Measurements from ENCODE around the gene DEFB118.

Gene DEFB118

GRCh38 chr20:31374346-31374745 is 5.9 kb downstream of the DEFB118 start:
- no peaks in the 10 kb centered on the region for H3K9me2 ChIP-seq (replicated peaks; ENCODE audit: insufficient read depth, low read length)
- H3F3A ChIP-seq (ENCODE audit: insufficient read depth): no peaks in the 10 kb centered on the region
- no peaks in the 10 kb centered on the region for H3K9me3 ChIP-seq (ENCODE audit: insufficient read depth, low read length)
- H3K9ac ChIP-seq (ENCODE audit: low read length): no peak overlapping the region
- no peaks in the 10 kb centered on the region for H3K79me2 ChIP-seq (ENCODE audit: insufficient read depth, low read length)
- TF ChIP-seq CTCF (IDR thresholded peaks at IDR 0.05; ENCODE audit: insufficient read depth, low read length, poor library complexity, severe bottlenecking): no peak
- TF ChIP-seq EZH2phosphoT487 (conservative IDR thresholded peaks at IDR 0.05; ENCODE audit: low read length): no peak
- H3K4me3 ChIP-seq (ENCODE audit: insufficient read depth, low read length, poor library complexity, severe bottlenecking): no peak overlapping the region
- no peak overlapping the region for H2AFZ ChIP-seq (ENCODE audit: low read depth, low read length, severe bottlenecking)
- no peak overlapping the region for H3K27ac ChIP-seq (ENCODE audit: low read depth, low read length)
- no peak overlapping the region for H3K4me2 ChIP-seq (ENCODE audit: low read depth, low read length, poor library complexity, severe bottlenecking)
- H3K36me3 ChIP-seq (ENCODE audit: low read length): no peaks in the 10 kb centered on the region
- H3K27me3 ChIP-seq (ENCODE audit: low read length): no peaks in the 10 kb centered on the region
- H4K20me1 ChIP-seq (ENCODE audit: low read depth, low read length): no peaks in the 10 kb centered on the region

GRCh38 chr20:31390490-31390889 is 22.1 kb downstream of the DEFB118 start, which contains the start of gene DEFB119:
DEFB119 (minus strand) TSS chr20:31390590; CDS start chr20:31390483, 107 bp downstream.
- Histone ChIP-seq H3F3A (ENCODE audit: insufficient read depth) (no peaks in the 10 kb centered on the region), H3K9ac (ENCODE audit: low read length) (no peak within 1 kb of the TSS), H3K27me3 (ENCODE audit: low read length) (no peaks in the 10 kb centered on the region), H3K9me3 (ENCODE audit: insufficient read depth, low read length) (no peaks in the 10 kb centered on the region), H3K27ac (ENCODE audit: low read depth, low read length) (no peak within 1 kb of the TSS), H2AFZ (ENCODE audit: low read depth, low read length, severe bottlenecking) (no peak within 1 kb of the TSS), H3K4me3 (ENCODE audit: insufficient read depth, low read length, poor library complexity, severe bottlenecking) (no peak within 1 kb of the TSS), H3K9me2 (replicated peaks; ENCODE audit: insufficient read depth, low read length) (no peaks in the 10 kb centered on the region), H3K4me2 (ENCODE audit: low read depth, low read length, poor library complexity, severe bottlenecking) (no peak within 1 kb of the TSS), H4K20me1 (ENCODE audit: low read depth, low read length) (no peaks in the 10 kb centered on the region), H3K79me2 (ENCODE audit: insufficient read depth, low read length) (no peaks in the 10 kb centered on the region), H3K36me3 (ENCODE audit: low read length) (no peaks in the 10 kb centered on the region)
- TF ChIP-seq EZH2phosphoT487 (conservative IDR thresholded peaks at IDR 0.05; ENCODE audit: low read length): no peak
- no peak for TF ChIP-seq CTCF (IDR thresholded peaks at IDR 0.05; ENCODE audit: insufficient read depth, low read length, poor library complexity, severe bottlenecking)

GRCh38 chr20:31392836-31393235 is 24.4 kb downstream of the DEFB118 start:
- TF ChIP-seq CTCF (IDR thresholded peaks at IDR 0.05; ENCODE audit: insufficient read depth, low read length, poor library complexity, severe bottlenecking): no peak
- TF ChIP-seq EZH2phosphoT487 (conservative IDR thresholded peaks at IDR 0.05; ENCODE audit: low read length): no peak
- Histone ChIP-seq H2AFZ (ENCODE audit: low read depth, low read length, severe bottlenecking) (no peak overlapping the region), H3K27ac (ENCODE audit: low read depth, low read length) (no peak overlapping the region), H3K4me2 (ENCODE audit: low read depth, low read length, poor library complexity, severe bottlenecking) (no peak overlapping the region), H3K9me3 (ENCODE audit: insufficient read depth, low read length) (no peaks in the 10 kb centered on the region), H3K36me3 (ENCODE audit: low read length) (no peaks in the 10 kb centered on the region), H3K9me2 (replicated peaks; ENCODE audit: insufficient read depth, low read length) (no peaks in the 10 kb centered on the region), H4K20me1 (ENCODE audit: low read depth, low read length) (no peaks in the 10 kb centered on the region), H3K9ac (ENCODE audit: low read length) (no peak overlapping the region), H3K79me2 (ENCODE audit: insufficient read depth, low read length) (no peaks in the 10 kb centered on the region), H3K4me3 (ENCODE audit: insufficient read depth, low read length, poor library complexity, severe bottlenecking) (no peak overlapping the region), H3K27me3 (ENCODE audit: low read length) (no peaks in the 10 kb centered on the region), H3F3A (ENCODE audit: insufficient read depth) (no peaks in the 10 kb centered on the region)

Data from SU-DHL-6 (cell line).